ENCODE results near the gene SP8.

- TF ChIP-seq CTCF (IDR thresholded peaks at IDR 0.05; ENCODE audit: low read depth, low read length) (no peak), POLR2A (IDR thresholded peaks at IDR 0.05; ENCODE audit: extremely low read depth, insufficient read length) (peak; percentile 53), MAX (IDR thresholded peaks at IDR 0.05; ENCODE audit: low read depth, low read length) (peak; percentile 15; the same call in 1 of the 2 replicates)
Measured at GRCh38 chr7:20797462-20798080, 10.9 kb upstream of the SP8 start.

All from NB4 (cell line).